SH-SY5Y (cell line): Measurements from ENCODE around the gene SLC7A8.

Experiments used
- GATA2 ChIP-seq: IDR thresholded peaks from 2 replicates; pipeline ENCODE4 v1.6.1; 2011; ENCODE audit warnings: mild to moderate bottlenecking, low read depth, low read length
- GATA3 ChIP-seq: IDR thresholded peaks from 2 replicates; pipeline ENCODE4 v1.6.1; 2011; ENCODE audit warnings: low read depth, mild to moderate bottlenecking, low read length, moderate library complexity

GRCh38 chr14:23162005-23162404 lies 21.5 kb downstream of the SLC7A8 start:
- no peak for TF ChIP-seq GATA3
- no peak for TF ChIP-seq GATA2
